DMS153 treated with DMSO at 0.1 percent for 48 hours (cell line): ENCODE results near the gene C5orf46.

ENCODE experiments used
- DNase-seq: peaks from one replicate; lab custom pipeline; 2025; ENCODE audit not compliant: unreplicated experiment; lab: John Stamatoyannopoulos, UW

Gene C5orf46

DNA sequence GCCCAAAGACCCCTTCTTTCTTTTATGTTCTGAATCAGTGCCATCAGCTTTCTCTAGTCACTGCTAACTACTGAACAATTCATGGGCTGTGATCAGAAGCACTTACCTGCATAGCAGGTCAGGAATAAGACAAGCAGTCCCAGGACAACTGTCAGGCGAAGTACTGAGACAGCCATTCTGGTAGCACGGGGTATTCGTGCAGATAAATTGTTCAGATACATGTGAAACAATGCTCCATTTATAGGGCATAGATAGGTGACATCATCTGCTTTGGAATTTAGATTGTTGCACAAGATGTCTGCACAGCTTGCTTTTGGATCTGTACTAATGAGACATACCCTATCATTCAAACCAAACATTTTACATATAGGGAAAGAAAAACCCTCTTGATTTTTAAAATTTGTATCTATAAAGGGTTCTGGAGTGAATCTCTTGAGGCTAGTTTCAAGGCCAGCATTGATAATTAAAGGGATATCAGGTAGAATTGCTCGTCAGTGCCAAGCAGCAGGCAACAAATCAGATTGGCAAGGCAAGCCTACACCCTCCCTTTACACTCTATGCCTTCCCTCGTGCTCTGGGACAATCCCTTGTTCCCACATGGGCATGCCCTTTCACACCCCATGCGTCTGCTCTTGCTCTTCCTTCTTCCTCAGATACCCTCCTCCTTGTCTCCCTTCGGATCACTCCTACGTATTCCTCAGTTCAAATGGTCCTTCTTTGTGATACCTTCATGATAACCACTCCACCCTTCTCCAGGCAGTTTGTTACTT is at the start of gene C5orf46:
Gene C5orf46 (minus strand): TSS at position 213 of the 770 bp plus-strand sequence. CDS start 37 bp downstream, at position 176.
- no peak for DNase-seq

DNA sequence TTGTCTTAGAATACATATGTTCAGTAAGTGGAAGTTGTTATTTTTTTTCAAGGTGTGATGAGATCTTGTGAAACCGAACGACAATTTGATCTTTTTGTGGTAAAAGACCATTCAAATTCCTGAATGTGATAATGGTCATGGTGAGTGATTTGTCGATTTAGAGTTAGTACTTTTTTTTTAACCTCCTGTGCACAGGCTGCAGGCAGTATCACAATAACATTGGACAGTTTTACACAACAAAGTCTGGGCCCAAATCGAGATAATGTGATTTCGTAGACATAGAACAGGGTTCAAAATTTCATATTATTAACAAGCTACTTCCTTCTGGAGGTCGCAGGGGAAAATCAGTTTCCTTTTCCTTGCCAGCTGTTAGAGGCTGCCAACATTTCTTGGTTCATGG is 48.6 kb upstream of the C5orf46 start:
- DNase-seq: no peak

DNA sequence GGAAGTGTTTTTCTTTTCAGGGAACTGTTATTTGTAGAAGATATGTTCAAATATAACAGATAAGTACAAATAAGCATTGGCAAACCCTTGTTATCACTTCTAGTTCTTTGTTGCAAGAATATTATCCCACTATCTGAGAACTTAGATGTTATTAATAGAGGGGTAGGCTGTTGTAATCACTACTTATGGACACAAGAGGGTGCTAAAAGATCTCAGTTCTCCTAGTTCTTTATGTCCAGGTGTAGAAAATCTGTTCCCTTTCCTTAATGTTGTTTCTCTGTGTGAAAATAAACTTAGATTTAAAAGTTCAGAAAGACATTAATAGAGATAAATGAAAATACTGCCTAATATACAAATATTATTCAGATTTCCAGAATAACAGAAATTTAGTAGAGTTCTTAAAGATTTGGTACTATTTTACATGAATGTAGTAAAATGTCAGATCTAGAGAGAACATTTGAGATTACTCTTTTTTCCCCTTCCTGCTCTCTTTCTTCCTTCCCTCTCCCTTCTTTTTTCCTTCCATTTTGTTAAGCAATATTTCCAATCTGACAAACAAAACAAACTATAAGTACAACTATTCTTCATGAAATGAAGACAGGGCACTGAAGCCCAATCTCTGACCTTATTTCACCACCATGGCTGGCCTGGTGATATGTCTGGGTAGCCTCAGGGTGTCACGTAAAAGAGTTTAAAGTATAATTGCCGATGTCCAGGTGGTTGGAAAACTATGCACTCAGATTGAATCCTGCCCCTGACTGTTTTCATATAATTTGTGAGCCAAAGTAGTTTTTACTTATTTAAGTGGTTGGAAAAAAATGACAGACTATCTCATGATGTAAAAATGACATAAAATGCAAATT is 43.6 kb upstream of the C5orf46 start:
- DNase-seq: peak; percentile 10

DNA sequence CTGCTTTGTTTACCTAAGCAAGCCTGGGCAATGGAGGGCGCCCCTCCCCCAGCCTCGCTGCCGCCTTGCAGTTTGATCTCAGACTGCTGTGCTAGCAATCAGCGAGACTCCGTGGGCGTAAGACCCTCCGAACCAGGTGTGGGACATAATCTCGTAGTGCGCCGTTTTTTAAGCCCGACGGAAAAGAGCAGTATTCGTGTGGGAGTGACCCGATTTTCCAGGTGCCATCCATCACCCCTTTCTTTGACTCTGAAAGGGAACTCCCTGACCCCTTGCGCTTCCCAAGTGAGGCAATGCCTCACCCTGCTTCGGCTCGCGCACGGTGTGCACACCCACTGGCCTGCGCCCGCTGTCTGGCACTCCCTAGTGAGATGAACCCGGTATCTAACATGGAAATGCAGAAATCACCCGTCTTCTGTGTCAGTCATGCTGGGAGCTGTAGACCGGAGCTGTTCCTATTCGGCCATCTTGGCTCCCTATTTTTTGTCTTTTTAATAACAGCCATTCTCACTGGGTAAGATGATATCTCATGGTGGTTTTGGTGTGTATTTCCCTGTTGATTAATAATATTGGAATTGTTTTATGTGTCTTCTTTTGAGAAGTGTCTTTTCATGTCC is 40.4 kb upstream of the C5orf46 start:
- DNase-seq: peak; percentile 2

DNA sequence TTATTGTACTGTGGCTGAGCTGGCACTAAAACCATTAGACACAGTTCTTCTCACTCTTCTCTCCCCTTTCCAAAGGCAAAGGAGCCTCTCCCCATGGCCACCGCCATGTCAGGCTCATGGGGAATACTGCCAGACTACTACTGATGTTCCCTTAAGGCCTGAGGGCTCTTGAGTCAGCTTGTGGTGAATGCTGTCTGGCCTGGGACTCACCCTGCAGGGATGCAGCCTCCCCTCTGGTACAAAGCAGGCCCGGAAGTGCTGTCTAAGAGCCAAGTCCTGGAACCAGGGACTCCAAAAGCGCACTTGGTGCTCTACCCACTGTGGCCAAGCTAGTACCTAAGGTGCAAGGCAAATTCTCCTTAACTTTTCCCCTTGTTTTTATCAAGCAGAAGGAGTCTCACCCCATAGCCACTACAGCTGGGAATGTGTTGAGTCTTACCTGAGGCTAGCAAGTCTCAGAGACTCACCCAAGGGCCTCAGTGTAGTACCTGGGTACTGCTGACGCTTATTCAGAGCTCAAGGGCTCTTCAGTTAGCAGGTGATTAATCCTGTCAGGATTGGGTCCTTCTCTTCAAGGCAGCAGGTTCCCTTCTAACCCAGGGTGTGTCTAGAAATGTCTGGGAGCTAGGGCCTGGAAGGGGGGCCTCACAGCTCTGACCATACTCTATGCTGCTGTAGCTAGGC is 33.2 kb upstream of the C5orf46 start:
- no peak for DNase-seq

DNA sequence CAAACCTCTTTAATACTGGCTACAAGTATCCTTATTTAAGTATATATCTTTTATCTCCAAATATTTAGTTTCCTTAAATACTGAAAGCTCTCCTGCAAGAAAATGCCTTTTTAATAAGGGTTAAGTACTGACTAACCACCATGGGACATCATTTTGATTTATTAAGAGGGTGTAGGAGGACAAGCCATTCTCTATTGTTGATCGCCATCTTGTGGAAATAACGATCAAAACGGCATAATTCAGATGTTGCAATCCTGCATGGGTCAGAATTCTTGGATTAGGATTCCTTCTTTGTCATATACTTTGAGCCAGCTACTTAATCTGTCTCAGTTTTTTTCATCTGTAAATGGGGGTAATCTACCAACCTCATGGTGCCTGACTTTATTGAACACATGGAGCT is 28.7 kb upstream of the C5orf46 start:
- DNase-seq: peak; percentile 5

DNA sequence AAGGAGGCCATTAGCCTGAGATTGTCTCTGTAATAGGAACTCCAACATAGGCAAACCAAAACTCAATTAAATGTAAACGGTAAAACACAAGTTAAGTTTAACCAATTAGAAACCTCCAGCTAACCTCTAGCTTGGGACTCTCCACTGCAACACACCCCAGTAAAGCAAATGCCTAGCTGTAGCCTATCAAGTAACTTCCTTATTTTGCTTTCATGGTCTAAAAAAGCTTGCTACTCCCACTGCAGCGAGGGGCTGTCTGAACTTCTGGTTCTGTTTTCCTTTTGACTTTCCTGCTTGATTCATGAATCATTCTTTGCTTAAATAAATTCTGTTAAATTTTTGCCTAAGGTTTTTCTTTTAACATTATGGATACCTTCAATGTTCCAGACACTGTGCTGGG is 24.4 kb upstream of the C5orf46 start:
- DNase-seq: no peak

DNA sequence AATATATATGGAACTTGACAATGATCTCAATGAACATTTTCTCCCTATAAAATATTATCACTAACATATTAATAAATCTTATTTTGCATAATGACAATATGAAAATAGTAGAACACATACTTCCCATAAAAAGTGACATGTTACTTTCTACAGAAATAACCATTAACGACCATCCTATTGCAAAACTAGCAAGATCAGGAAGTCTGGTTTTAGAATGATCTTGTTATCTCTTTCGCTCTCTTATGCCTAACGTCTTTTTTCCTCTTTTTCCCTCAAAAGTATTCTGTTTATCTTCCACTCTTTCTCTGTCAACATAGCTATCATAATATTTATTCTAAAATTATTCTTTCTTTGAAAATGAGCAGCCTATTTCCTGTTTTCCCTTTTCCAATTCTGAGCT is 21.6 kb upstream of the C5orf46 start:
- DNase-seq: no peak

DNA sequence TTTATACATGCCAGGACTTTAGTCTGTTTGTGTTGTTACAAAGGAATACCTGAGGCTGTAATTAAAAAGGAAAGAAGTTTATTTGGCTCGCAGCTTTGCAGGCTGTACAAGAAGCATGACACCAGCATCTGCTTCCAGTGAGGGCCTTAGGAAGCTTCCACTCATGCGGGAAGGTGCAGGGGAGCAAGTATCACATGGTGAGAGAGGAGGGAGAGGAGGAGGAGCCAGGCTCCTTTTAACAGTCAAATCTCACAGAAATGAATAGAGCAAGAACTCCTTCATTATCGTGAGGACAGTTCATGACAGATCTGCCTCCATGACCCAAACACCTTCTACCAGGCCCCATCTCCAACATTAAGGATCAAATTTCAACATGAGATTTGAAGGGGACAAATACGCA is 18.7 kb upstream of the C5orf46 start:
- DNase-seq: no peak

DNA sequence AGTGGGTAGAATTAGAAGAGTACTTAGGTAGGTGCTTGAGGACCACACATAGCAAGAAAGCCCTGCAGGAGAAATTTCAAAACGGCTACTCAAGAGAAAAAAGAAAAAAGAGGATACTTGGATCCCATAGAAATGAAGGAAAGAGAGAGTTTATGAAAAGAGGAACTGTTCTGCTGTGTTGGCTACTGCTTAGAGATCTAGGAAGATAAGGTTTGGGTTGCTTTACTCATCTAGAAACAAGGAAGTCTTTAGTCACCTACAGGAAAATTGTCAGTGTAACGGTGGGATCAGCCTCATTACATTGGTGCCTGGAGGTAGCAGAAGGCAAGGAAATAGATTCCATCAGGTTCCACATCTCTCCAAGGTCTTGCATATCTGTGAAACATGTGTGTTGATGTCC is 14.8 kb upstream of the C5orf46 start:
- no peak for DNase-seq

DNA sequence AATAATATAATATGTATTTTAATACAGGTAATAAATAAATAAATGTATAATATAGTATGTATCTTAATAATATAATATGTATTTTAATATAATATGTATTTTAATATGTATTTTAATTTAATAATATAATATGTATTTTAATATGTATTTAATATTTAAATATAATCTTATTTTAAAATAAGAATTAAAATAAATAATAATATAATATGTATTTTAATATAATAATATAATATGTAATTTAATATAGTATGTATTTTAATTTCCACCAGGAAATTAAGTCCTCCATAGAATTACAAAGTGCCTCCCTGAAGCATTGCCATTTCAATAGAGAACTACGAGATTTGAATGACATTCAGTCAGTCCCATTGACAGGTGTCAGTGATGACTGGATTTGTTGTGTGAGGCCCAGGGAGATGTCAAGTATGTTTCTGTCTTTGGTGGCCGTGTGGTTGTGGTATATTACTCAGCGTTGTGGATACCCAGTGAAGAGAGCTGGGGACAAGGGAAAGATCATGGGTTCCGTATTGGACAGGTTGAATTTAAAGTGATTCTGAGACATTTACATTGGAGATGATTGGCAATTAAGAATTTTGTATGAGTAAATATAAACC is 14.2 kb upstream of the C5orf46 start:
- DNase-seq: no peak

DNA sequence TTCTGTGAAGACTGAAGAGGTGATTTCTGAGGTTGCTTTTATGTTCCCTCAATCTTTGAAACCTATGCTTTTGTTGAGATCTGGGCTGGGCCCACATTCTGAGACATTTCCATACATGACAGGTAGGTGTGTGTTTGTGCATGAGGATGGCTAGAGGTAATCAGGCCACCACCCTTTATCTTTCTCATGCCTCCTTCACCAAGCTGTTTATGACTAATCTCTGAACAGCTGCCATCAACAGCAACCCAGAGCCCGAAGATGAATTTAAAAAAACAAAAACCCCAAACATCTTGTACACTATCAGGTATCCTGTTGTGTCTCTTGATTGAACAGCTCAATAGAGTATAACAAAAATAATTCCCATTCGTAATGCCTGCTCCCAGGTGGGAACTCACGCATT is 12.6 kb upstream of the C5orf46 start:
- DNase-seq: no peak

DNA sequence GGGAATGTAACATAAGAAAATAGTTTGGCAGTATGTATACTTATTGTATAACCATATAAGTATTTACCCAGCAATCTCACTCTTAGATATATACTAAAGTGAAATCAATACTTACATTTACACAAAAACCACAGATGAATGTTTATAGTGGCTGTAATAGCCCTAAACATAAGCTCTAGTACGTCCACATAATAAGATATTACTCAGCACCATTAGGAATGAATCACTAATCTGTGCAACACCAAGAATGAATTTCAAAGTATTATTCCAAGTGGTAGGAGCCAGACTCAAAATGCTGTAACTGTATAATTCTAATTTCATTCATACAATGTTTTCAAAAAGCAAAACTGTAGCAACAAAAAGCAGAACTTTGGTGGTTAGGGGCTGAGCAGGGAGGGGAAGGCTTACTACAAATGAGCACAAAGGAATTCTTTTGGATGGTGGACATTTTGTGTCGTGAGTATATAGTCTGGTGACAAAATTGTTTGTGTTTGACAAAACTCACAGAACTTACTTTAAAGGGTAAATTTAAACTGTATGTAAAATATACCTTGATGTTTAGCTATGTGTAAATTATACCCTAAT is 11.9 kb upstream of the C5orf46 start:
- no peak for DNase-seq

DNA sequence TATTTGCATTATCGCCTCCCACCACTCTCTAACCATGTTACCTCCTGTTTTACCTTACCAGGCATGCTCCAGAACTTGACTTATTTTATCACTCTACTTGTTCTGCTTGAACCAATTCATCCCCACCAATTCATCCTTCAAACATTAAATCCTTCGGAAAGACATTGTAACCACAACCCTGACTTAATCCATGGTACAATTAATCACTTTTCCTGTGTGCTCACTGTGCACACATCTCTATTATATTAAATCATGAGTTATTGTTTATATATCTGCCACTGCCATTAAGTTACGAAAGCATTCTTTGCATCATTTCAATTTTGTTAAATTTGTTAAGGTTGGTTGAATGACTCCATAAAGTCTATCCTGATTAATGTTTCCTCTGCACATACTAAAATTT is 7.4 kb upstream of the C5orf46 start:
- DNase-seq: no peak

DNA sequence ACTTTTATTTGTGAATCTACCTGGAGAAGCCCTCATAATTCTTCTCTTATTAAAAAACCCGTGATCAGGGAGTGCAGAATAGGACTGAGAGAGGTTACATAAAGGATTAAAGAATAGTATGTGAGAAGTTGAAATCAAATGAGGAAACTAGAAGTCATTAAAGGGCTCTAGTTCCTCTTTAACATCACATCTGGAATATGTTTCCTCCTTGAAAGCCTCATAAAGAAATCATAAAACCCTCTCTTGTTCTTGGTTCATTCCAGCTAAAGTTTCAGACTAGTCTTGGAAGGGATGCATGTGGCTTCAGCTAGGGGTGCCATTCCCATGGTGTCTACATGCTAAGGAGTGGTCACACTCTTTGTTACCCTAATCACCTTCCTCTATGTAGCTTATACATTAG is 5.7 kb upstream of the C5orf46 start:
- no peak for DNase-seq

DNA sequence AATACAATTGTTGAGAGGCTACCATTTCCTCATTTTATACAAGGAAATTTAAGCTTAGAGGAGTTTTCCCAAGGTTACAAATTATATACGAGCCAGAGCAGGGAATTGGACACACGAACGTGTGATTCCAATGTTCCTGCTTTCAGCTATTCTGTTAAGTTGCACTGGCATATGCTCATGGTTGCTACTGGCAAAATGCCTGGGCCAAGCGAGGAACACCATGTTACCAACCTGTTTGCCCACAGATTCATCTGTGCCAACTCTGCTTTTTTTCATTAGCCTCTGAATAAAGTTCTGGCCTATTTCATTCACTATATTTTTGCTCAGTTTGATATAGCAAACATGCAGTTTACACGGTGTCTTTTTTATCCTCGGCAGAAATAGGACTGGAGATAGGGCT is 5.1 kb upstream of the C5orf46 start:
- no peak for DNase-seq

DNA sequence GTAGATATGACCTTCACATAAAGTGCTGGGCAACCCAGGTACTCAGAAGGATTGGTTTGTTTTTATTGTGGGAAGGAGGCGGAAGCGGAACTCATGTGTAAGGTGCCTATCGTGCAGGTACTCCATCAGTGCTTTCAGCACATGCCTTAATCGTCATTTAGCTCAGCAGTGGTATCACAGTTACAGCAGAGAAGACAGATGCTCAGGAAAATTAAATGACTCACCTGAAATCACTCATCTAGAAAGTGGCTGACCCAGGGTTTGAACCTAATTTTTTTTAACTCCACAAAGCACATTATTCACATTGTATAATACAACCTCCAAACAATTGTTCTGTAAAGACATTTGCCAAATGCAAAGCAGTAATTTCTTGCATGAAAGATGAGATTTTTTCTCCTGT is 2.2 kb downstream of the C5orf46 start:
- no peak for DNase-seq

DNA sequence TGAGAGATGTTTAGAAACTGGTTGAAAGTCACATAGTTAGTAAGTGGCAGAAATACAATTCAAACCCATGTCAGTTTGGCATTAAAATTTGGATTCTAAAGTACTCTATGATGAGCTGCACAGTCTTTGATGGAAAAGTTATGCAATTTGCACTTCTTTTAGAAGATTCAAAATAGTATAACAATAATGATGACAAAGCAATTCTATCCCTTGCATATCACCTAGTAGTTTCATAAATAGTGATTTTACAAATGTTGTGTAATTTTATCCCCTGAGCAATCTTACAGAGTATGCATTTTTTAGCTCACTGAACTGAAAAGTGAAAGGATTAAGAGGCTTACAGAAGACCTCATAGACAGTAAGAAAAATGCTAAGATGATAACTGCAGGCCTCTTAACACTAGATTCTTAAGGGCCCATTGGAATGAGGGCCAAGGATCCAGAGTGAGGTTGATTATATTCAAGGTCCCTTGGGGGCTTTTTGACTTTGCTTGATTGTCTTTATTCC is 3.7 kb downstream of the C5orf46 start:
- DNase-seq: no peak

DNA sequence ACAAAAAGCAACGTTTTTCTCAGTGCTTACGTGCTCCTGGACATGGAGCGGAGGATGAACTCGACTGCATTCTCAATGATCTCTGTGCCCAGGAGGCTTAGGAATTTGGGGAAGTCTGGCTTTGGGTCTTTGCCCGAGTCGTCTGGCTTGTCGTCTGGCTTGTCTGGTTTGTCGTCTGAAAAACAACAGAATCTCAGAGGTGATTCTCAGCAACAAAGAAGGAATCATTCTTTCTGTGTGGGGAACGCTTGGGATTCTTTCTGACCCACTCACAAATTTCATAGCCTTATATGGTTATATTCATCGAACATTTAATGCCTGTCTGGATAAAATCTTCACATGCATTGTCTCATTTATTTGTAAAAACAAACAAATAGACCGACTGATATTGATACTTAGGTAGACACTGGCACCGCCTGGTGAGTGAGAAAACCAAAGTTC is 4.7 kb downstream of the C5orf46 start:
- DNase-seq: no peak

DNA sequence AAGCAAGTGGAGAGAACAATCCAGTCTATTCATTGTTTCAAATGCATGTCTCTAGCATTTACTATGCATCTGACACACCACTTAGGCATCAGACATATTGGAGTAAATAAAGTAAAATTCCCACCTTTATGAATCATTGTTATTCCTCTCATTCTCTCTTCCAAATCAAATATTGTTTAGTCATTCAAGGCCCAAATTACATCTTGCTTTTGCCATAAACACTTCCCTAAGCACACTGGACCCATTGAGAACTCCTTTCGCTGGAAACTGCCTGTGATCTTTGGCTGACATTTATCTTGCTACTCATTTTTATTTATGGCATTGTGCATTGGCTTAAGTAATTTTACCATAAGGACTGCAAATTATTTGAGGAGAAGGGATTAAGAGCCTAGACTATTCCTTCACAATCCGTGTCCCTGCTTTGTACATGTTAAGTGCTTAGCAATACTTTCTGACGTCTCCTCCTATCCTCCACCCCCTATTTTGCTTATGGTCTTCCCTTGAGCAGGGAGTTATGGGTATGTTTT is 7.4 kb downstream of the C5orf46 start:
- DNase-seq: no peak
